NCI-H2029 (cell line): ENCODE data around the gene CLASRP.
"Not testable (repeated sequence)": the region's sequence is repeated elsewhere in the genome, so short reads cannot be mapped to it uniquely, and the experiment has no call there.

Source experiments
- DNase-seq: peaks from one replicate; lab custom pipeline; 2025; lab: John Stamatoyannopoulos, UW

CLASRP gene

GRCh38 chr19:45103508-45104319 is 64.9 kb downstream of the CLASRP start:
- DNase-seq = peak; percentile 86

- peak; percentile 21 for DNase-seq
These were observed 66.0 kb downstream of the CLASRP start for GRCh38 chr19:45104658-45105349.

- not testable (repeated sequence) for DNase-seq
These were observed 67.5 kb downstream of the CLASRP start for GRCh38 chr19:45106363-45106762.

GRCh38 chr19:45107621-45108150 is 68.8 kb downstream of the CLASRP start:
- DNase-seq = no peak

- DNase-seq = no peak
These were observed 72.0 kb downstream of the CLASRP start for GRCh38 chr19:45110851-45111266.

GRCh38 chr19:45112111-45112827 is 73.4 kb downstream of the CLASRP start:
- no peak for DNase-seq

- DNase-seq = peak; percentile 95
These were observed 74.8 kb downstream of the CLASRP start for GRCh38 chr19:45113628-45114027.

GRCh38 chr19:45114116-45114515 is 75.3 kb downstream of the CLASRP start:
- no peak for DNase-seq

GRCh38 chr19:45115809-45116615 is 77.2 kb downstream of the CLASRP start:
- DNase-seq = peak; percentile 71

- peak; percentile 78 for DNase-seq
These were observed 78.3 kb downstream of the CLASRP start for GRCh38 chr19:45117167-45117594.

- peak; percentile 27 for DNase-seq
These were observed 78.8 kb downstream of the CLASRP start for GRCh38 chr19:45117671-45118070.

GRCh38 chr19:45118106-45118505 is 79.3 kb downstream of the CLASRP start:
- DNase-seq = no peak

GRCh38 chr19:45118591-45119355 is 79.9 kb downstream of the CLASRP start:
- DNase-seq = not testable (repeated sequence)

- DNase-seq = no peak
These were observed 80.7 kb downstream of the CLASRP start for GRCh38 chr19:45119582-45119981.
